Keratinocyte (primary cell): Measurements from ENCODE around the gene PDCD4. TPM values are rescaled to one million over a fixed set of nuclear protein-coding genes. Genes with fewer than 3 reads are reported as not detected.

Source experiments
- DNase-seq: peaks from one replicate; pipeline ENCODE4 v3.0.0-alpha.2; 2011; ENCODE audit warnings: low read depth, missing footprints, low spot score
- FAIRE-seq: peaks from 2 replicates; lab custom pipeline; 2011; peaks lifted over from hg19 to GRCh38; lab: Jason Lieb, UNC
- H2AFZ ChIP-seq: 2 replicates; pipeline ENCODE4 v1.6.0; 2012; ENCODE audit warnings: low read length, control low read depth, inconsistent platforms; ENCODE audit not compliant: control insufficient read depth
- H3K27ac ChIP-seq: 2 replicates; pipeline ENCODE4 v1.5.1; 2011; ENCODE audit warnings: low read length; ENCODE audit not compliant: control insufficient read depth, insufficient read depth
- H3K27me3 ChIP-seq: 3 replicates; pipeline ENCODE4 v1.6.0; 2011; ENCODE audit warnings: low read length; ENCODE audit not compliant: control insufficient read depth, insufficient read depth; ENCODE audit errors: extremely low read depth
- H3K36me3 ChIP-seq, 2 experiments: 2 replicates in 1 of 2; 3 replicates in 1 of 2; pipeline ENCODE4 v1.5.1; 2011; ENCODE audit warnings: low read length in 2 of 2, mild to moderate bottlenecking in 1 of 2; ENCODE audit not compliant: control insufficient read depth in 2 of 2, insufficient read depth in 2 of 2; ENCODE audit errors: extremely low read depth in 1 of 2
- H3K4me1 ChIP-seq: 3 replicates; pipeline ENCODE4 v1.5.1; 2011; ENCODE audit warnings: low read length; ENCODE audit not compliant: control insufficient read depth, insufficient read depth; ENCODE audit errors: extremely low read depth
- H3K4me2 ChIP-seq: 3 replicates; pipeline ENCODE4 v1.6.0; 2011; ENCODE audit warnings: low read depth, low read length; ENCODE audit not compliant: control insufficient read depth, insufficient read depth; ENCODE audit errors: extremely low read depth
- H3K4me3 ChIP-seq, 3 experiments: fragments of 200-600 bp in 1 of 3; sonication (generic) in 1 of 3; 2 replicates in 2 of 3; 3 replicates in 1 of 3; pipeline ENCODE4 v1.5.1; 2011 to 2016; ENCODE audit warnings: low read length in 3 of 3, mild to moderate bottlenecking in 3 of 3, control low read depth in 2 of 3, inconsistent platforms in 1 of 3, low read depth in 1 of 3, mixed read lengths in 1 of 3, mixed run types in 1 of 3, moderate library complexity in 1 of 3; ENCODE audit not compliant: control insufficient read depth in 2 of 3, insufficient read depth in 2 of 3; ENCODE audit errors: extremely low read depth in 1 of 3
- H3K79me2 ChIP-seq: 2 replicates; pipeline ENCODE4 v1.6.0; 2012; ENCODE audit warnings: low read length; ENCODE audit not compliant: control insufficient read depth, insufficient read depth
- H3K9ac ChIP-seq: 3 replicates; pipeline ENCODE4 v1.6.0; 2011; ENCODE audit warnings: low read length; ENCODE audit not compliant: control insufficient read depth, insufficient read depth; ENCODE audit errors: extremely low read depth
- H3K9me1 ChIP-seq: 3 replicates; pipeline ENCODE4 v1.6.0; 2011; ENCODE audit warnings: low read length; ENCODE audit not compliant: control insufficient read depth, insufficient read depth; ENCODE audit errors: extremely low read depth
- H3K9me3 ChIP-seq: 2 replicates; pipeline ENCODE4 v1.5.1; 2012; ENCODE audit warnings: low read depth, low read length; ENCODE audit not compliant: control insufficient read depth
- H4K20me1 ChIP-seq: 3 replicates; pipeline ENCODE4 v1.6.0; 2011; ENCODE audit warnings: low read length; ENCODE audit not compliant: control insufficient read depth, insufficient read depth; ENCODE audit errors: extremely low read depth
- CTCF ChIP-seq, 3 experiments: IDR thresholded peaks in 1 of 3; conservative IDR thresholded peaks in 1 of 3; optimal IDR thresholded peaks in 1 of 3; 2 replicates in 2 of 3; 3 replicates in 1 of 3; pipeline versions ENCODE3 to v1.5.1; 2011; ENCODE audit warnings: low read length in 3 of 3, mild to moderate bottlenecking in 3 of 3, moderate library complexity in 2 of 3, control low read depth in 1 of 3, inconsistent platforms in 1 of 3; ENCODE audit not compliant: insufficient read depth in 2 of 3; ENCODE audit errors: extremely low read depth in 1 of 3
- EZH2 ChIP-seq: IDR thresholded peaks from one replicate; pipeline ENCODE4 v1.6.1; 2012; ENCODE audit warnings: inconsistent platforms, mild to moderate bottlenecking, low read length, moderate library complexity
- dilution Hi-C: fragments of 300-500 bp; cut with MboI; formaldehyde crosslinking; loops from one replicate; pipeline ENCODE4 v1.7.0; 2020; ENCODE audit warnings: low sequenced_read_pairs; ENCODE audit not compliant: extremely low pct_ligation_motif_present
- polyA plus RNA-seq, 5 experiments: library from polyadenylated mRNA; depleted of rRNA in 3 of 5; stranded (reverse) in 3 of 5; stranded (forward) in 1 of 5; unstranded in 1 of 5; fragments of >200 nt; gene quantifications; 1 replicate in 1 of 5; 2 replicates in 3 of 5; 3 replicates in 1 of 5; pipeline versions ENCODE4 v1.2.1 to v1.2.3, GENCODE V29; 2011 to 2012; ENCODE audit warnings: missing spikeins in 2 of 5, low read depth in 1 of 5, low replicate concordance in 1 of 5

PDCD4 gene
- polyA plus RNA-seq, 1 donor (not counting 4 experiments of a cell fraction or from before 2014, with no cell fraction given), result 146 TPM

- DNase-seq (no peak), FAIRE-seq (no peak)
- H3K4me2 ChIP-seq, result no peak overlapping the region
- no peaks in the 10 kb centered on the region for H3K9me1 ChIP-seq
- H3K4me1 ChIP-seq, result peaks cover 19% of the 10 kb centered on the region
- TF ChIP-seq CTCF (optimal IDR thresholded peaks at IDR 0.05 in 1 of 3, IDR thresholded peaks at IDR 0.05 in 1 of 3, conservative IDR thresholded peaks at IDR 0.05 in 1 of 3; ENCODE audit: extremely low read depth in 1 of 3, insufficient read depth in 2 of 3, low read length in 3 of 3) (no peak), EZH2 (no peak)
- no peak overlapping the region for H3K4me3 ChIP-seq
- H3K36me3 ChIP-seq, result no peaks in the 10 kb centered on the region
- no peaks in the 10 kb centered on the region for H3K27me3 ChIP-seq
- H3K79me2 ChIP-seq, result no peaks in the 10 kb centered on the region
- no peaks in the 10 kb centered on the region for H3K9me3 ChIP-seq
- no peak overlapping the region for H3K27ac ChIP-seq
- no peak overlapping the region for H3K9ac ChIP-seq
- H4K20me1 ChIP-seq, result no peaks in the 10 kb centered on the region
- dilution Hi-C loops, result no loop called here
- H2AFZ ChIP-seq, result peak overlapping the region; percentile 35
Observed at GRCh38 chr10:110837418-110838171, 34.1 kb upstream of the PDCD4 start.

- Histone ChIP-seq H3K4me2 (no peak overlapping the region), H4K20me1 (no peaks in the 10 kb centered on the region), H3K9ac (no peak overlapping the region), H3K36me3 (no peaks in the 10 kb centered on the region), H3K4me3 (no peak overlapping the region), H3K79me2 (no peaks in the 10 kb centered on the region), H3K27me3 (no peaks in the 10 kb centered on the region), H3K9me3 (no peaks in the 10 kb centered on the region), H3K4me1 (peaks cover 5% of the 10 kb centered on the region), H2AFZ (no peak overlapping the region), H3K27ac (no peak overlapping the region), H3K9me1 (no peaks in the 10 kb centered on the region)
- TF ChIP-seq EZH2 (no peak), CTCF (optimal IDR thresholded peaks at IDR 0.05 in 1 of 3, IDR thresholded peaks at IDR 0.05 in 1 of 3, conservative IDR thresholded peaks at IDR 0.05 in 1 of 3; ENCODE audit: extremely low read depth in 1 of 3, insufficient read depth in 2 of 3, low read length in 3 of 3) (no peak)
- dilution Hi-C loops, result no loop called here
- DNase-seq, result no peak
- FAIRE-seq, result no peak
Observed at GRCh38 chr10:110840225-110840922, 31.4 kb upstream of the PDCD4 start.
